Measurements from ENCODE around the gene PATZ1. TPM values are rescaled to one million over a fixed set of nuclear protein-coding genes. Genes with fewer than 3 reads are reported as not detected.
"Not testable (repeated sequence)": the region's sequence is repeated elsewhere in the genome, so short reads cannot be mapped to it uniquely, and the experiment has no call there.

The PATZ1 gene
- total and polyA plus RNA-seq, 2 experiments from 2014 or later = 23.2 to 56.8 TPM

GRCh38 chr22:31393893-31394292 lies 47.7 kb upstream of the PATZ1 start:
- TF ChIP-seq CTCF (conservative IDR thresholded peaks at IDR 0.05; ENCODE audit: low read depth in 2 of 2) = no peak
- no peak for TF ChIP-seq ZNF462 (CRISPR knock-in tag; IDR thresholded peaks at IDR 0.05)
- TF ChIP-seq ZNF114 (CRISPR knock-in tag; IDR thresholded peaks at IDR 0.05) = 0 out of 2 replicates have a peak, but pooled peaks have one; percentile 23
- TF ChIP-seq ETS1 (IDR thresholded peaks at IDR 0.05) = no peak
- TF ChIP-seq STAT1 (IDR thresholded peaks at IDR 0.05; ENCODE audit: unreplicated experiment) = no peak
- Histone ChIP-seq H3K79me2 (replicated peaks; ENCODE audit: insufficient read depth) (no peaks in the 10 kb centered on the region), H3K9me2 (ENCODE audit: insufficient read depth) (no peaks in the 10 kb centered on the region), H3F3A (replicated peaks; ENCODE audit: low read depth) (no peaks in the 10 kb centered on the region), H3K36me3 (ENCODE audit: insufficient read depth) (no peaks in the 10 kb centered on the region), H3K27me3 (ENCODE audit: insufficient read depth) (no peaks in the 10 kb centered on the region), H4K20me1 (replicated peaks; ENCODE audit: insufficient read depth) (no peaks in the 10 kb centered on the region), H3K4me1 (ENCODE audit: insufficient read depth) (peaks cover 9% of the 10 kb centered on the region), H3K27ac (ENCODE audit: low read depth) (no peak overlapping the region), H2AFZ (no peak overlapping the region), H3K4me3 (no peak overlapping the region), H3K4me2 (no peak overlapping the region)
- Mint-ChIP-seq H3K27me3 (ENCODE audit: insufficient read depth, low read depth, poor library complexity) (peaks cover 2% of the 10 kb centered on the region), H3K4me1 (peaks cover 2% of the 10 kb centered on the region; the same call in 2 of the 3 replicates), H3K27ac (no peak overlapping the region), H3K36me3 (ENCODE audit: low read depth) (no peaks in the 10 kb centered on the region), H3K9me3 (no peaks in the 10 kb centered on the region), H3K4me3 (no peak overlapping the region)
- no peak for DNase-seq (ENCODE audit: low spot score)
- ATAC-seq = no peak

- H3K4me2 ChIP-seq; H3K9me3 Mint-ChIP-seq; H3K4me1 Mint-ChIP-seq; H3K27ac ChIP-seq (ENCODE audit: low read depth); H3K79me2 ChIP-seq (replicated peaks; ENCODE audit: insufficient read depth); H3K4me3 Mint-ChIP-seq; H3K27me3 ChIP-seq (ENCODE audit: insufficient read depth); H3F3A ChIP-seq (replicated peaks; ENCODE audit: low read depth); H3K27ac Mint-ChIP-seq; H3K9me2 ChIP-seq (ENCODE audit: insufficient read depth); H4K20me1 ChIP-seq (replicated peaks; ENCODE audit: insufficient read depth); DNase-seq (ENCODE audit: low spot score); H3K4me1 ChIP-seq (ENCODE audit: insufficient read depth); H3K36me3 ChIP-seq (ENCODE audit: insufficient read depth); ATAC-seq; H2AFZ ChIP-seq; H3K4me3 ChIP-seq; H3K36me3 Mint-ChIP-seq (ENCODE audit: low read depth); H3K27me3 Mint-ChIP-seq (ENCODE audit: insufficient read depth, low read depth, poor library complexity): not testable (repeated sequence)
These were observed 32.5 kb upstream of the PATZ1 start for GRCh38 chr22:31378651-31379050.

Measured in GM23338 (cell line).